Type B pancreatic cell (in vitro differentiated cells): ENCODE data around the gene STX11. TPM values are rescaled to one million over a fixed set of nuclear protein-coding genes. Genes with fewer than 3 reads are reported as not detected.

Source experiments
- DNase-seq: peaks from one replicate; pipeline ENCODE4 v3.0.0; 2021; ENCODE audit warnings: mixed read lengths; ENCODE audit not compliant: unreplicated experiment; ENCODE audit errors: extremely low spot score
- H3K27ac Mint-ChIP-seq: 2 replicates; pipeline ENCODE4 v1.8.0; 2021; ENCODE audit warnings: mild to moderate bottlenecking, mixed read lengths
- H3K27me3 Mint-ChIP-seq: 2 replicates; pipeline ENCODE4 v1.8.0; 2021; ENCODE audit warnings: mixed read lengths
- H3K36me3 Mint-ChIP-seq: 2 replicates; pipeline ENCODE4 v1.8.0; 2021; ENCODE audit warnings: mixed read lengths
- H3K4me1 Mint-ChIP-seq: one replicate; pipeline ENCODE4 v1.8.0; 2021; ENCODE audit warnings: mixed read lengths; ENCODE audit not compliant: unreplicated experiment
- H3K4me3 Mint-ChIP-seq: 2 replicates; pipeline ENCODE4 v1.8.0; 2021; ENCODE audit warnings: mild to moderate bottlenecking, mixed read lengths
- H3K9me3 Mint-ChIP-seq: 2 replicates; pipeline ENCODE4 v1.8.0; 2021; ENCODE audit warnings: mixed read lengths
- CTCF ChIP-seq: fragments of 200-600 bp; sonication (generic); conservative IDR thresholded peaks from 2 replicates; pipeline ENCODE4 v1.5.0; 2021; ENCODE audit warnings: antibody characterized with exemption, mild to moderate bottlenecking
- total RNA-seq: library from RNA; stranded (reverse); gene quantifications from 2 replicates; pipeline ENCODE4 v1.2.1, GENCODE V29; 2021; ENCODE audit warnings: low replicate concordance

The STX11 gene
- total RNA-seq, 1 donor from 2014 or later, result 0.24 TPM

- DNase-seq, result no peak
- H3K4me3 Mint-ChIP-seq, result no peak overlapping the region
Observed at GRCh38 chr6:144190593-144190992, 40.3 kb downstream of the STX11 start.

GRCh38 chr6:144193181-144193580 is 42.9 kb downstream of the STX11 start:
- Mint-ChIP-seq H3K27ac (no peak overlapping the region), H3K36me3 (no peaks in the 10 kb centered on the region), H3K27me3 (no peaks in the 10 kb centered on the region), H3K4me1 (peaks cover 10% of the 10 kb centered on the region), H3K9me3 (peaks cover 4% of the 10 kb centered on the region), H3K4me3 (no peak overlapping the region)
- TF ChIP-seq CTCF, result no peak
- no peak for DNase-seq

More at GRCh38 chr6:144190593-144190992, 40.3 kb downstream of the STX11 start:
- Mint-ChIP-seq H3K27ac (no peak overlapping the region), H3K36me3 (no peaks in the 10 kb centered on the region), H3K9me3 (no peaks in the 10 kb centered on the region), H3K4me1 (peaks cover 10% of the 10 kb centered on the region), H3K27me3 (no peaks in the 10 kb centered on the region)
- TF ChIP-seq CTCF, result no peak

GRCh38 chr6:144194293-144194810 is 44.0 kb downstream of the STX11 start:
- Mint-ChIP-seq H3K4me3 (no peak overlapping the region), H3K9me3 (peaks cover 4% of the 10 kb centered on the region), H3K36me3 (no peaks in the 10 kb centered on the region), H3K4me1 (peaks cover 9% of the 10 kb centered on the region), H3K27ac (no peak overlapping the region), H3K27me3 (no peaks in the 10 kb centered on the region)
- no peak for TF ChIP-seq CTCF
- no peak for DNase-seq

GRCh38 chr6:144195671-144196270 is 45.5 kb downstream of the STX11 start:
- peaks cover 5% of the 10 kb centered on the region for H3K4me1 Mint-ChIP-seq
- H3K9me3 Mint-ChIP-seq, result peaks cover 12% of the 10 kb centered on the region
- no peaks in the 10 kb centered on the region for H3K27me3 Mint-ChIP-seq
- peak overlapping the region; percentile 81 for H3K27ac Mint-ChIP-seq
- TF ChIP-seq CTCF, result no peak
- H3K36me3 Mint-ChIP-seq, result no peaks in the 10 kb centered on the region
- no peak for DNase-seq
- H3K4me3 Mint-ChIP-seq, result peak overlapping the region; percentile 28

- Mint-ChIP-seq H3K36me3 (no peaks in the 10 kb centered on the region), H3K4me1 (peaks cover 5% of the 10 kb centered on the region), H3K27ac (no peak overlapping the region), H3K9me3 (peaks cover 16% of the 10 kb centered on the region), H3K4me3 (no peak overlapping the region), H3K27me3 (no peaks in the 10 kb centered on the region)
- no peak for TF ChIP-seq CTCF
- no peak for DNase-seq
Observed at GRCh38 chr6:144197919-144198318, 47.6 kb downstream of the STX11 start.
